Esophagus squamous epithelium (tissue), 4 donors: ENCODE measurements around the gene ST7.

ENCODE experiments used
- CTCF ChIP-seq, 6 experiments: fragments of 450-650 bp in 4 of 6; fragments of 200-600 bp in 2 of 6; sonication (generic) in 2 of 6; IDR thresholded peaks; one replicate each; pipeline ENCODE4 v1.5.1; 2016 to 2019; ENCODE audit warnings: antibody characterized with exemption in 6 of 6, mild to moderate bottlenecking in 4 of 6, moderate library complexity in 4 of 6
- POLR2A ChIP-seq, 4 donors: fragments of 450-650 bp; IDR thresholded peaks; one replicate each; pipeline ENCODE4 v1.6.1; 2017; ENCODE audit warnings: antibody characterized with exemption in 4 of 4, mild to moderate bottlenecking in 4 of 4, moderate library complexity in 3 of 4

- TF ChIP-seq POLR2A (IDR thresholded peaks at IDR 0.05) (no peak), CTCF (IDR thresholded peaks at IDR 0.05) (no peak)
Measured at GRCh38 chr7:117155694-117156093, 202.4 kb downstream of the ST7 start.
